GM19438 (cell line): ENCODE data around the gene TAGLN2.

Source experiments
- ATAC-seq: cut with Tn5 transposase; IDR thresholded peaks from one replicate; pipeline ENCODE4 v1.9.1; 2021; ENCODE audit warnings: low read depth; ENCODE audit not compliant: unreplicated experiment

TAGLN2 gene

DNA sequence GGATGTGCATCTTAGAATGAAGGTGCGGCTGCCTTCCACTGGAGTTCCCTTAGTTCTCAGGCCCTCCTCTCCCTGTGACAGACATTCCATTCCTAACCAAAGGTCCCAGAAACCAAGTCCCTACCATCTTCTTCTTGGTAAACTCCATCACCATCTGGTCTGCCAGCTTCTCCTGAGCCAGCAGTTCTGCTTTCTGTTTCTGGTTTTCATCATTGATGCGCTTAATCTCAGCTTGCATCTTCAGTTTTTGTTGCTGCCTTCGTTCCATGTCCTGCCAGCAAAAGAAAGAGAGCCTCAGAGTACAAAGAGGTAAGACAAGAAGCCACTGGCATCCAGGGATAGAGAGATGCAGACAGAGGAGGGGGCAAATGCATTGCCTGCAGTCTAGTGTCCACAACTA, 44.9 kb downstream of the TAGLN2 start:
- ATAC-seq: no peak

GRCh38 chr1:159879977-159880376, 45.3 kb downstream of the TAGLN2 start:
- no peak for ATAC-seq

- ATAC-seq: no peak
These were observed 46.2 kb downstream of the TAGLN2 start for GRCh38 chr1:159879136-159879535.

DNA sequence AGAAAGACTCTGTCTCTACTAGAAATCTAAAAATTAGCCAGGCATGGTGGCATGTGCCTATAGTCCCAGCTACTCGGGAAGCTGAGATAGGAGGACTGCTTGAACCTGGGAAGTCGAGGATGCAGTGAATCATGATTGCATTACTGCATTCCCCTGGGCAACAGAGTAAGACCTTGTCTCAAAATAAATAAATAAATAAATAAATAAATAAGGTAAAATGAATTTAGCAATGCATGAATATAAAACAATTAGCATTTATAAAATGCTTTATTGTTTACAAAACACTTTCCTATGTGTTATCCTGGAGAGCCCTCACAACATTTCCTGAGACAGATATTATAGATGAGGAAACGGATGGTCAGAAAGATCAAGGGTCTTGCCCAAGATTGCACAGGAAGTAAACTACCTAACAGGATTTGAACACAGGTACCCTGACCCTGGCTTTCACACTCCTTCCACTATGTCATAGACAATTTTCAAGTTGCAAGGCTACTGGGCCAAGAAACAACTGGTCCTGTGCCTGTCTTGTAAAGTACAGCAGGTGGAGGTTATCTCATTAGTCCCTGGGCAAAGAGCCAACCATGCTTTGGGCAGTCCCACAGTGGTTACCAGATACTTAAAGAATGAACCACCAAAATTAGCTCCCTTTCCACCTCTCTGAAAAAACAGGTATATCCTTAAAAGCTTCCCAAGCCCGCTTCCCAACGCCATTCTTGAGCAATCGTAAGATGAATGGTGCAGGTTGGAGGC, 47.4 kb downstream of the TAGLN2 start:
- no peak for ATAC-seq

DNA sequence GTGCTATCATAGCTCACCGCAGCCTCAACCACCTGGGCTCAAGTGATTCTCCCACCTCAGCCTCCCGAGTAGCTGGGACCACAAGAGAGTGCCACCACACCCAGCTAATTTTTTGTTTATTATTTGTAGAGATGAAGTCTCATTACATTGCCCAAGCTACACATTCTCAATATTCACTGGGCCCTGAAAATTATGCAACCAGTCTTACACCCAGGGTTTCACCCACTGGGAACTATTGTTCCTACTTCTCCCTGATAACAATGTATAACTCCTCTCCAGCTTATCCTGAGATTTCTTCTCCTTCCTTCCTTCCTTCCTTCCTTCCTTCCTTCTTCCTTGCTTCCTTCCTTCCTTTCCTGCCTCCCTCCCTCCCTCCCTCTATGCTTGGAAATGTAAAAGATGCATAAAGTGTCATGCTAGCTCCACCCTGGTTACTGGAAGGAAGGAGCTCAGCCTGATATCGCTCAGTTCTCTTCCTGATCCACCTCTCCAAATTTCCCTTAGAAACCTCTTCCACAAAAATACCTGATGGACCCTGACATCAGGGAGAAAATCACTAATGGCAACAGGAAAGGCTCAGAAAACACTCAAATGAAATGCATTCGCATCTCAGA, 51.7 kb downstream of the TAGLN2 start:
- no peak for ATAC-seq

- ATAC-seq: no peak
These were observed 52.4 kb downstream of the TAGLN2 start for GRCh38 chr1:159872891-159873290.

GRCh38 chr1:159870704-159871103, 54.6 kb downstream of the TAGLN2 start:
- no peak for ATAC-seq

GRCh38 chr1:159869607-159870006, 55.7 kb downstream of the TAGLN2 start:
- no peak for ATAC-seq

DNA sequence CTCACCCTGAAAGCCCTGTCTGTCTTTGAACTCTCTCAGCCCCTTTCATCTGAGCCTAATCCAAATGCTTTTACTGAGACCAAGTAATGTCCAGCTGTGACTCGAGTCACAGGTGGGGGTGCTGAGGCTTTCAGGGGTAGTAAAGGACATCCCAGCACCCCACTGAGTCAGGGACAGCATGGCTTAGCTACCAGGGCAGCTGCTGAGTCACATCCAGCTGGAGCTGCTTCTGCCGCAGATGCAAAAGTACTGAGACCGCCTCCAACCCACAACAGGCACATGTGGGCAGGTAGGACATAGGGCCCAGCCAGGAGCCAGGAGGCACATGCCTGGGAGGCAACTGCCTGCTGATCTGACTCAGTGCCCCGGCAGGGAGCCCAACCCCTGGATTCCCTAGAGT, 56.1 kb downstream of the TAGLN2 start:
- no peak for ATAC-seq

DNA sequence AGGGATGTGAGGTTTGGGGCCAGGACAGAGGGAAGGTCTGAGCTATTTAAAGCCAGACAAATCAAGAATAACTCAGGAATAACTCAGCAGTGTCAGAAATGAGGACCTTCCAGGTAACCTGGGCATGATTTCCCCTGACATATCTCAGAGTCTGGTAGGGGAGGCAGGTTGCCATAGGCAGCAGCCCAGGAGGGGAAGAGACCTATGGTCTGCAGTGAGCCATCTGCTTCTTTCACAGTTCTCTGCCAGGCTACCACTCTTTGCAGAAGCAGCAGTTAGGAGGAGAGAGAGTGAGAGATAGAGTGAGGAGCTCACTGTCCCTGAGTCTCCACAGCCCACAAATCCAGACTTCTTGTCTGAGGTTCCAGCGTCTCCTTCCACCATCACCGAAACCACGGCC, 56.5 kb downstream of the TAGLN2 start:
- no peak for ATAC-seq
